Left ventricle myocardium inferior (tissue), 1 donor: ENCODE data around the gene OR2W3. TPM values are rescaled to one million over a fixed set of nuclear protein-coding genes. Genes with fewer than 3 reads are reported as not detected.

ENCODE experiments used
- DNase-seq: peaks from one replicate; pipeline ENCODE4 v3.0.0-alpha.2; 2020
- H3K27ac ChIP-seq: fragments of 200-600 bp; replicated peaks from 2 replicates; pipeline ENCODE4 v1.8.0; 2021
- H3K27me3 ChIP-seq: fragments of 200-600 bp; 2 replicates; pipeline ENCODE4 v1.8.0; 2021; ENCODE audit warnings: low read depth
- H3K36me3 ChIP-seq: fragments of 200-600 bp; 2 replicates; pipeline ENCODE4 v1.8.0; 2021
- H3K4me1 ChIP-seq: fragments of 200-600 bp; 2 replicates; pipeline ENCODE4 v1.8.0; 2021
- H3K4me3 ChIP-seq: fragments of 200-600 bp; 2 replicates; pipeline ENCODE4 v1.8.0; 2021; ENCODE audit warnings: mild to moderate bottlenecking, moderate library complexity
- H3K9me3 ChIP-seq: fragments of 200-600 bp; replicated peaks from 2 replicates; pipeline ENCODE4 v1.8.0; 2021
- CTCF ChIP-seq: fragments of 200-600 bp; IDR thresholded peaks from 2 replicates; pipeline ENCODE4 v1.8.0; 2021; ENCODE audit warnings: antibody characterized with exemption, mild to moderate bottlenecking, borderline replicate concordance
- intact Hi-C: fragments of 100-400 bp; cut with micrococcal nuclease; formaldehyde crosslinking; loops from one replicate; pipeline ENCODE4 v1.11.0; 2022
- total RNA-seq: library from RNA; stranded (reverse); fragmentation: NEBNext Ultra II Directional; extraction: Animal tissue kit (Norgen Biotek cat#: 25700); gene quantifications from one replicate; pipeline ENCODE4 v1.2.1, GENCODE V29; 2021
- donor health status: DM: no; HTN: yes; CAD: no; lungs with severe emphysema.

Gene OR2W3
- total RNA-seq, 1 donor from 2014 or later, result not detected

GRCh38 chr1:247857069-247857984, 38.1 kb upstream of the OR2W3 start, which contains the start of gene TRIM58:
Gene TRIM58 (plus strand): TSS chr1:247857187. CDS start chr1:247857247, 60 bp downstream.
- H3K27me3 ChIP-seq, result peaks cover 73% of the 10 kb centered on the region
- no peak within 1 kb of the TSS for H3K27ac ChIP-seq
- no peak for TF ChIP-seq CTCF
- no peaks in the 10 kb centered on the region for H3K36me3 ChIP-seq
- peaks cover 10% of the 10 kb centered on the region for H3K4me1 ChIP-seq
- no peak for DNase-seq
- peak within 1 kb of the TSS; percentile 54 for H3K4me3 ChIP-seq
- H3K9me3 ChIP-seq, result no peaks in the 10 kb centered on the region
- intact Hi-C loops, result no loop called here

- Histone ChIP-seq H3K4me1 (peaks cover 10% of the 10 kb centered on the region), H3K27me3 (peaks cover 81% of the 10 kb centered on the region), H3K4me3 (peak overlapping the region; percentile 54), H3K27ac (no peak overlapping the region), H3K36me3 (no peaks in the 10 kb centered on the region), H3K9me3 (no peaks in the 10 kb centered on the region)
- no peak for DNase-seq
- TF ChIP-seq CTCF, result no peak
- intact Hi-C loops, result no loop called here
Measured at GRCh38 chr1:247857985-247858619, 37.3 kb upstream of the OR2W3 start.

- no peak overlapping the region for H3K4me3 ChIP-seq
- no peak for DNase-seq
- no peaks in the 10 kb centered on the region for H3K9me3 ChIP-seq
- no peaks in the 10 kb centered on the region for H3K36me3 ChIP-seq
- peaks cover under 1% of the 10 kb centered on the region for H3K4me1 ChIP-seq
- no peak for TF ChIP-seq CTCF
- H3K27me3 ChIP-seq, result peaks cover 55% of the 10 kb centered on the region
- H3K27ac ChIP-seq, result no peak overlapping the region
- intact Hi-C loops, result no loop called here
Measured at GRCh38 chr1:247862756-247863155, 32.6 kb upstream of the OR2W3 start.

- Histone ChIP-seq H3K4me1 (no peaks in the 10 kb centered on the region), H3K27me3 (peaks cover 36% of the 10 kb centered on the region), H3K27ac (no peak overlapping the region), H3K9me3 (no peaks in the 10 kb centered on the region), H3K36me3 (no peaks in the 10 kb centered on the region), H3K4me3 (no peak overlapping the region)
- TF ChIP-seq CTCF, result no peak
- intact Hi-C loops, result no loop called here
- DNase-seq, result no peak
Measured at GRCh38 chr1:247864644-247865043, 30.7 kb upstream of the OR2W3 start.

GRCh38 chr1:247865416-247865815, 30.0 kb upstream of the OR2W3 start:
- TF ChIP-seq CTCF, result no peak
- Histone ChIP-seq H3K27me3 (peaks cover 29% of the 10 kb centered on the region), H3K36me3 (no peaks in the 10 kb centered on the region), H3K4me3 (no peak overlapping the region), H3K9me3 (no peaks in the 10 kb centered on the region), H3K27ac (no peak overlapping the region), H3K4me1 (no peaks in the 10 kb centered on the region)
- intact Hi-C loops, result no loop called here
- no peak for DNase-seq
